Measurements from ENCODE around the gene CYP4F22.
"Not testable (repeated sequence)": the region's sequence is repeated elsewhere in the genome, so short reads cannot be mapped to it uniquely, and the experiment has no call there.

The CYP4F22 gene

GRCh38 chr19:15508035-15508710, at the start of gene CYP4F22:
Gene CYP4F22 (plus strand): TSS chr19:15508525. CDS start chr19:15525337, 16,812 bp downstream.
- no peak for DNase-seq (ENCODE audit: low read depth)

- DNase-seq (ENCODE audit: low read depth) = no peak
Measured at GRCh38 chr19:15461694-15462093, 46.6 kb upstream of the CYP4F22 start.

DNA sequence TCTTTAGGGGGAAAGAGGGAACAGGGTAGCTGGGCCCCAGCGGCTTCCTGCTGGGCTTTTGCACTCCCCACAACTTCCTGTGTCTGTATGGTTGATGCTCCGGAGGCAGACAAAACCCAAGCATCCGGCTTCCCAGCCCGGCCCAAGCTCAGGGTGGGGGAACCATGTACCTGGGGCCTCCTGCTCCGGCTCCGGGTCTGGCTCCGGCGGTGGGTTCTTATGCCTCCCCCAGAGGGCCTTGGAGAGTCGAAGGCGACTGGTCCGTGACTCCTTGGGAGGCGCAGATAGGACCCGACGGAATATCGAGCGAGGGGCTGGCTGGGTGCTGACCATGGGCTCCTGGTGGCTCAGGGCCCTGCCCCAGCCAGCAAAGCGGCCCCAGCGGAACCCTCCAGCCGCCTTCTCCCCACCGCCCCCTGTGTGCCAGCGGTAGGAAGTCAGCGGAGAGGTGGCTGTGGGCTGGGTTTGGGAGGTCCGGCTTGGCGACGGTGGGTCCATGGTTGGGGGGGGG, 44.4 kb upstream of the CYP4F22 start:
- peak; percentile 71 for DNase-seq (ENCODE audit: low read depth)

- peak; percentile 64 for DNase-seq (ENCODE audit: low read depth)
Measured at GRCh38 chr19:15464394-15465385, 43.6 kb upstream of the CYP4F22 start, which contains the start of gene RASAL3. Gene RASAL3 (minus strand): TSS chr19:15464544. CDS start chr19:15464358, 186 bp downstream.

DNA sequence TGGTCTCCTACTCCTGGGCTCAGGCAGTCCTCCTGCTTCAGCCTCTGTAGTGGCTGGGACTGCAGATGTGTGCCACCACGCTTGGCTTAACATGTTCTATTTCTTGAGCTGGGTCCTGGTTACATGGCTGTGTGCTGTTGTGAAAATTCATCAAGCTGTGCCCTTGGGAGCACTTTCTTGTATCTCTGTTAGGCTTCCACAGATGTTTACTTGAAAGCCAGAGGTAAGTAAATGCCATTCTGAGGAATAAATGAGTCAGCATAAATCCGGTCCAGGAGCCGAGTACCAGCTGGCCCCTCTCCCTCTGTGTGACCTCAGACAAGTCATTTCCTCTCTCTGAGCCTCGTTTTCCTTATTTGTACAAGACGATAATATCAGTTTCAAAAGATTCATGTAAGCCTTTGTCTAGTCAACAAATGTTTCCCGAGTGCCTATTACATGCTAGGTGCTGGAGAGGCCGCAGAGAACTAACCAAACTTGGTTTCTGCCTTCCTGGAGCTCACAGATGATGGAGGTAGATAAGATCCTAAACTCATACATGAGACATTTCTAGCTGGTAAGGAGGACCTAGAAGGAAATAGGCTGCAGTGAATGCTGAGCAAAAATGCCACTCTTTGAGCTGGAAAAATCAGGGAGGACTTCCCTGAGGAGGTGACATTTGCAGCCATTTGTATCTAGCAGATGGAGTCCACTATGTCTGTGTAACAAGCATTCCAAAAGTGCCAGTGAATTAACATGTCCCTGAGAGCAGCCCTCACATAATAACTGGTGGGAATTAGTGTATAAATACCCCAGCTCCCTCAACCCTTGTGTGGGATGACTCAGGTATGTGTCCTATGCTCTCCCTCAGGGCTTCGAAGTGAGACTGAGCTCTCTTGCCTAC, 41.2 kb upstream of the CYP4F22 start:
- peak; percentile 24 for DNase-seq (ENCODE audit: low read depth)

GRCh38 chr19:15467734-15468214, 40.6 kb upstream of the CYP4F22 start:
- DNase-seq (ENCODE audit: low read depth) = no peak

- DNase-seq (ENCODE audit: low read depth) = no peak
Measured at GRCh38 chr19:15468675-15469512, 39.4 kb upstream of the CYP4F22 start.

- DNase-seq (ENCODE audit: low read depth) = no peak
Measured at GRCh38 chr19:15469513-15470297, 38.6 kb upstream of the CYP4F22 start.

DNA sequence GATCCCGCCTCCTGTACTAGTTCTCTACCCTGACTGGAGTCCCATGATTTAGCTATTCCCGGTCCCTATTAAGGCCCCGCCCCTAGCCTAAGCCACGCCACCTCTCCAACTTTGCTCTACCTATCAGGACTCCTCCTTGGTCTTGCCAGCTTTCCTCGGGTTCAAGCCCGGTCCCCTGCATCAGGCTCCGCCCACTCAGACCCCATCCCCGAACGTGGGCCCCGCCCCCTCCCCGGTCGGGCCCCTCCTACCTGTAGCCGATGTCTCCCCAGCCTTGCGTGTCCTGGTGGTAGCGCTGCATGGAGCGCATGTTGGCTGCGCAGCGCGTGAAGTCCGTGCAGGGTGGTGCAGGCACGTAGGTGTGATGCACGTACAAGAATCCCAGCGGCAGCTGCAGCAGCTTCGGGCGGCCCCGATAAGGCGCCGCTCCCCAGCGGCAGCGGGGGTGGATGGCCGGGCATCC, 36.7 kb upstream of the CYP4F22 start:
- no peak for DNase-seq (ENCODE audit: low read depth)

DNA sequence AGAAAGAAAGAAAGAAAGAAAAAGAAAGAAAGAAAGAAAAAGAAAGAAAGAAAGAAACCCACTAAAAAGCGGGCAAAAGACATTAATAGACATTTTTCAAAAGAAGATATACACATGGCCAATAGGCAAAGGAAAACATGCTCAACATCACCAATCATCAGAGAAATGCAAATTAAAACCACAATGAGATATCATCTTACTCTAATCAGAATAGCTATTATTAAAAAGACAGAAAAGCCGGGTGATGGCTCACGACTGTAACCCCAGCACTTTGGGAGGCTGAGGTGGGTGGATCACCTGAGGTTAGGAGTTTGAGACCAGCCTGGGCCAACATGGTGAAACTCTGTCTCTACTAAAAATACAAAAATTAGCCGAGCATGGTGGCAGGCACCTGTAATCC, 34.5 kb upstream of the CYP4F22 start:
- DNase-seq (ENCODE audit: low read depth) = not testable (repeated sequence)

DNA sequence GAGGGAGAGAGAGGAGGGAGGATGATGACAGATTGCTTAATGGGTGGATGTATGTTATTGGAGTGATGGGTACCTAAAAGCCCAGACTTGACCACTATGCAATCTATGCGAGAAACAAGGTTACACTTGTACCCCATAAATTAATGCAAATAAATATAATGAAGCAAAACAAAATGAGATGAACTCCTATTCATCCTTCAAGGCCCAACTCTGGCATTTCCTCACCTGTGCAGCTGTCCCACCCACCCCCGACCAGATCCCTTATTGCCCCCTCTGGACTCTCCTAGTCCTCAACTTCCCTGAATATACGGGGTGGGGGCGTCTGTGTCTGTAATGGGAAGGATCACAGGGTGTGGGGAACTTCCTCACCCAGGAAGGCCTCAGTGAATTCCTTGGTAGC, 33.2 kb upstream of the CYP4F22 start:
- no peak for DNase-seq (ENCODE audit: low read depth)

DNA sequence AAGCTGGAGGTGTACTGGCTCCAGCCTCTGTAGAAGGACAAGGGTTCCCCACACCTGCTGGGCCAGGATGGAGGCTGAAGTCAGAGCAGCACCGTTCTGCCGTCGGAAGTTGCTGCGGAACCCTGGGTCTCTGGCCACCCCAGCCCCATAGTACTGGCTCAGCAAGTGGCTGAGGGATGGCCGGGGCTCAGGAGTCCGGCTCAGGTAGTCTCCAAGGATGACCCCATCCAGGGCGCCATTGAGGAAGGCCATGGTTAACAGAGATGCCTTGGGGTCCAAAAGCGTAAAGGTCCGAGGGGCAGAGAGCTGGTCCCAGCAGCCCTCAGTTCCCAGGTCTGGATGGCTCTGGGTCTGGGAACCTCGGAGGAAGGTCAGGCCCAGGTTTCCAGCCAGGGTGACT, 32.7 kb upstream of the CYP4F22 start:
- DNase-seq (ENCODE audit: low read depth) = no peak

GRCh38 chr19:15476325-15476724, 32.0 kb upstream of the CYP4F22 start:
- no peak for DNase-seq (ENCODE audit: low read depth)

DNA sequence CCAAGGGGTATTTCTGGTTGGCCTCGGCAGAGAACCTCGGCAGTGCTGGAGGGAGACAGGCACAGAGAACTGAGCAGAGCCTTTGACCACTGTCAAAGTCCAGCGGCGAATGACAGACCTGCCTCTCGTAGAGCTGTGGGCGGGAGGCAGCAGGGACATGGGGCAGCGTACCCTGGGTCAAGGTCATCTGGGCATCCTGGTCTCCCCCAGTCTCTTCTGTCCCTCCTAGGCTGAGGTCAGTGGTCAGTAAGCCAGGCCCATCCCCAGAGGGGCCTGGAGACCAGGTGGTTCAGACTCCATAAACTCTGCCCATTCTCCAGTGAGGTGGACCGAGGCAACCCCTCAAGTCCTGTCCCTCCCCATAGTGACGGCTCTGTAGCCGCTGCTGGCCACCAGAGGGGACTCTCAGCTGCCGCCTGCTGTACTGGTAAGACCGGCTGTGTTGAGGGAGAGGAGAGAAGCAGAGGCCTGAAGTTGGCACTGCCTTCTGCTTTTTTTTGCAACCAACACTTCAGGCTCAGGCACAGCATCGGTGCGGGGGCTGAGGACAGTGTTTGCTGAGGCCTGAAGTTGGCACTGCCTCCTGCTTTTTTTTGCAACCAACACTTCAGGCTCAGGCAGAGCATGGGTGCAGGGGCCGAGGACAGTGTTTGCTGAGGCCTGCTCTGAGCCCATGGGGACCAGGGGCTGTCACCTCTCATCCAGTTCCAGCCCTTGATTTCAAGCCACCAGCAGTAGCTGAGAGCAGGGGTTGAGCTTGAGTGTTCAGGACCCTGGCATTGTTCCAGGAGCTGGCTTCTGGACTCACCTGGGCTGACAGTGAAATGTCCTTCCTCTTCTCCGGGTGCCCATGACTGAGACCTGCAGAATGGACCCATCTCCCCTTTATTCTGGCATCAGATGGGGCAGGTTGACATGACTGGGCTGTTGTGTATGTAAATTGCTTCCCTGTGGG, 28.7 kb upstream of the CYP4F22 start, which contains the start of gene PGLYRP2:
Gene PGLYRP2 (minus strand): TSS at position 111 of the 955 bp plus-strand sequence. CDS start 130 bp downstream, outside the sequence.
- DNase-seq (ENCODE audit: low read depth) = no peak

- DNase-seq (ENCODE audit: low read depth) = not testable (repeated sequence)
Measured at GRCh38 chr19:15480996-15481395, 27.3 kb upstream of the CYP4F22 start.

DNA sequence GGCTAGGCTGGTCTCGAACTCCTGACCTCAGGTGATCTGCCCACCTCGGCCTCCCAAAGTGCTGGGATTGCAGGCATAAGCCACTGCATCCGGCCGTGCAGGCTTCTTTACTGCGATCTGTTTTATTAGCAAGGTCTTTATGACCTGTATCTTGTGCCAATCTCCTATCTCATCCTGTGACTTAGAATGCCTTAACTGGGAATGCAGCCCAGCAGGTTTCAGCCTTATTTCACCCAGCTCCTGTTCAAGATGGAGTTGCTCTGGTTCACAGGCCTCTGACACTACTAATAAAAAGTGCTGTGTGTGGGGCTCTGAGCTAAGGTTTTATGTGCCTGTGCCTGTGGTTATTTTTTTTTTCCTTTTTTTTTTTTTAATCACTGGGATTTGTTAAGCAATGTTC, 22.6 kb upstream of the CYP4F22 start:
- not testable (repeated sequence) for DNase-seq (ENCODE audit: low read depth)

- DNase-seq (ENCODE audit: low read depth) = no peak
Measured at GRCh38 chr19:15487038-15487437, 21.3 kb upstream of the CYP4F22 start.

DNA sequence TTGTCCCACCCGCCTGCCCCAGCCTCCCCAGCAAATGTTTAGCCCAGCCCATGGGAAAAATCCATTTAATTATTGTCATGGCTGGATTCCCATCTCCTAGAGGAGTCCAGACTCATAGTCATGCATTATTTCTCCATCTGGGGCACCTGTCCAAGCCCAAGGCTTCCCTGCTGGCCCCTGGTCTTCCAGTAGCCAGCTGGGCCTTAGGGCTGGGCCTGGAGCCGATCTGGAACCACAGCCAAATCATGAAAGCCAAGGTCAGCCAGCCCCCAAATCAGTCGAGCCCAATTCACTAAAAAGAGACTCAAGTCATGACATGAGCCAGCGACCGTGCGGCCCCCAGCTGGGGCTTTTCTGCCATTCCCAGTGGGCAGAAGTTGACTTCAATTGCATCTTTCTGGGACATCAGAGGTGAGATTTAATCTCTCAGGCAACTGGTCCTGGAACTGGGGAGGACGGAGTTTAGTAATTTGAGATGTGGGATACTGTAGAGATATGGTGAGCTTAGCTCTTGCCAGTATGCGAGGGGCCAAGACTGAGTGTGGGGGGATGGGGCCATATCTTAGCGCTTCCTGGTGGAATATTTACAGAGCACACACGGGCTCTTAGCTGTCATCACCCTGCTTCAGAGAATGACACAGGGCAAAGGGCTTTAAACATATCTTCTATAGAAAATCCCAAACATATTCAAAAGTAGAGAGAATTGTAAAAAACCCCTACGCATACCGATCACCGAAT, 19.7 kb upstream of the CYP4F22 start:
- no peak for DNase-seq (ENCODE audit: low read depth)
